HepG2 (cell line): Measurements from ENCODE around the gene AGAP1. TPM values are rescaled to one million over a fixed set of nuclear protein-coding genes. Genes with fewer than 3 reads are reported as not detected.

Source experiments
- ATAC-seq: fragments of 200-7000 bp; cut with Tn5 transposase; 3 replicates; pipeline ENCODE4 v1.9.1; 2020; ENCODE audit warnings: mild to moderate bottlenecking, moderate library complexity
- BruUV-seq: library from RNA; stranded (reverse); fragments of 400-500 nt; replicated peaks from 2 replicates; lab custom pipeline; 2021; lab: Mats Ljungman, UMichigan
- CTCF ChIA-PET: fragments of 300-600 bp; formaldehyde crosslinking; extraction: SDS; loops from one replicate; lab custom pipeline; 2021; ENCODE audit warnings: low total read pairs, inconsistent platforms, low intra/inter-chr PET ratio; lab: Yijun Ruan, JAX
- POLR2A ChIA-PET: fragments of 350-600 bp; sonication (Branson Sonifier 250); formaldehyde crosslinking; loops from one replicate; lab custom pipeline; 2020; ENCODE audit warnings: antibody characterized with exemption, inconsistent platforms; lab: Yijun Ruan, JAX
- DNase-seq: peaks from one replicate; pipeline ENCODE4 v3.0.0-alpha.2; 2015; ENCODE audit warnings: low spot score
- FAIRE-seq: peaks from 3 replicates; lab custom pipeline; 2011; peaks lifted over from hg19 to GRCh38; lab: Jason Lieb, UNC
- H2AFZ ChIP-seq: one replicate; pipeline ENCODE4 v1.6.1; 2011; ENCODE audit warnings: low read length, inconsistent platforms
- H3K27ac ChIP-seq: fragments of 300-600 bp; 3 replicates; pipeline ENCODE4 v1.8.0; 2011; ENCODE audit warnings: mixed run types, mild to moderate bottlenecking, mixed read lengths, low read length, inconsistent platforms; ENCODE audit not compliant: insufficient read depth; ENCODE audit errors: extremely low read length
- H3K27me3 ChIP-seq, 2 experiments: fragments of 200-600 bp in 1 of 2; 2 replicates in 1 of 2; 3 replicates in 1 of 2; pipeline versions ENCODE4 v1.6.0 to v1.8.0; 2011; ENCODE audit warnings: low read length in 2 of 2, mild to moderate bottlenecking in 2 of 2, moderate library complexity in 2 of 2, inconsistent platforms in 1 of 2; ENCODE audit not compliant: insufficient read depth in 2 of 2, control insufficient read depth in 1 of 2
- H3K36me3 ChIP-seq, 2 experiments: fragments of 200-600 bp in 1 of 2; replicated peaks in 1 of 2; 2 replicates in 1 of 2; 3 replicates in 1 of 2; pipeline versions ENCODE4 v1.5.1 to v1.8.0; 2011; ENCODE audit warnings: low read length in 2 of 2, inconsistent platforms in 1 of 2; ENCODE audit not compliant: insufficient read depth in 2 of 2, control insufficient read depth in 1 of 2
- H3K4me1 ChIP-seq: 2 replicates; pipeline ENCODE4 v1.5.1; 2012; ENCODE audit warnings: low read length, inconsistent platforms; ENCODE audit not compliant: insufficient read depth
- H3K4me2 ChIP-seq: 2 replicates; pipeline ENCODE4 v1.6.0; 2011; ENCODE audit warnings: low read depth, low read length, inconsistent platforms
- H3K4me3 ChIP-seq, 3 experiments: fragments of 200-600 bp in 1 of 3; sonication (generic), shearing (Covaris generic) in 1 of 3; replicated peaks in 1 of 3; 2 replicates each; pipeline ENCODE4 v1.5.1; 2011 to 2016; ENCODE audit warnings: low read length in 3 of 3, inconsistent platforms in 2 of 3, low read depth in 2 of 3, mild to moderate bottlenecking in 2 of 3, control low read depth in 1 of 3, mixed read lengths in 1 of 3; ENCODE audit not compliant: insufficient read depth in 1 of 3
- H3K79me2 ChIP-seq: one replicate; pipeline ENCODE4 v1.6.1; 2011; ENCODE audit warnings: low read length, inconsistent platforms; ENCODE audit not compliant: insufficient read depth
- H3K9ac ChIP-seq: 2 replicates; pipeline ENCODE4 v1.6.0; 2011; ENCODE audit warnings: mild to moderate bottlenecking, low read depth, low read length, inconsistent platforms; ENCODE audit not compliant: insufficient read depth
- H3K9me3 ChIP-seq: 2 replicates; pipeline ENCODE4 v1.5.1; 2012; ENCODE audit warnings: mild to moderate bottlenecking, low read length
- H4K20me1 ChIP-seq: 2 replicates; pipeline ENCODE4 v1.6.0; 2011; ENCODE audit warnings: inconsistent platforms, mild to moderate bottlenecking, low read length, moderate library complexity; ENCODE audit not compliant: insufficient read depth
- KMT2B ChIP-seq: IDR thresholded peaks from 2 replicates; pipeline ENCODE4 v1.6.1; 2016; ENCODE audit warnings: missing genetic modification reagents, missing compliant biosample characterization
- MAFF ChIP-seq: IDR thresholded peaks from 2 replicates; pipeline ENCODE4 v1.6.1; 2011; ENCODE audit warnings: low read depth, low read length, improper control_type of control experiment
- MAFK ChIP-seq, 2 experiments: IDR thresholded peaks in 1 of 2; conservative IDR thresholded peaks in 1 of 2; 2 replicates each; pipeline ENCODE4 v1.6.1; 2011; ENCODE audit warnings: improper control_type of control experiment in 2 of 2, low read length in 2 of 2
- SOX13 ChIP-seq, 3 experiments: fragments of 450-650 bp in 1 of 3; sonication (generic) in 1 of 3; formaldehyde crosslinking in 1 of 3; IDR thresholded peaks in 2 of 3; conservative IDR thresholded peaks in 1 of 3; 2 replicates each; pipeline versions ENCODE4 v1.5.0 to v1.6.1; 2016 to 2020; ENCODE audit warnings: antibody characterized with exemption in 1 of 3, mild to moderate bottlenecking in 1 of 3, missing compliant biosample characterization in 1 of 3, missing genetic modification reagents in 1 of 3, moderate library complexity in 1 of 3
- ZNF124 ChIP-seq: sonication (generic); formaldehyde crosslinking; IDR thresholded peaks from 2 replicates; pipeline ENCODE4 v1.4.0; 2020; ENCODE audit warnings: missing genetic modification reagents
- ZNF383 ChIP-seq: sonication (generic); formaldehyde crosslinking; IDR thresholded peaks from 2 replicates; pipeline ENCODE4 v1.4.0; 2020; ENCODE audit warnings: missing genetic modification reagents, mild to moderate bottlenecking, borderline replicate concordance
- ZSCAN29 ChIP-seq: sonication (generic); formaldehyde crosslinking; conservative IDR thresholded peaks from 2 replicates; pipeline ENCODE4 v1.4.0; 2020; ENCODE audit warnings: mild to moderate bottlenecking, missing genetic modification reagents
- WGBS: methylation state at CpG from one replicate; pipeline ENCODE4 v1.1.6; 2017; ENCODE audit warnings: low lambda C conversion rate; 5-methylcytosine and 5-hydroxymethylcytosine counted together
- in situ Hi-C: cut with HindIII; loops from 2 replicates; pipeline ENCODE4 v1.10.0; 2017; ENCODE audit warnings: low pct_unique_long_range_greater_than_20kb; ENCODE audit not compliant: extremely low pct_ligation_motif_present
- intact Hi-C: fragments of 100-400 bp; cut with micrococcal nuclease; formaldehyde crosslinking; loops from one replicate; pipeline ENCODE4 v1.10.0; 2022; ENCODE audit not compliant: unreplicated experiment
- polyA plus RNA-seq, 8 experiments: library from polyadenylated mRNA; depleted of rRNA in 3 of 8; stranded (reverse) in 7 of 8; unstranded in 1 of 8; fragments of >200 nt; fragmentation: Illumina TruSeq in 4 of 8; extraction: Trizol in 4 of 8; gene quantifications; 2 replicates each; pipeline versions ENCODE4 v1.2.1 to v1.2.3, GENCODE V29; 2011 to 2016; ENCODE audit warnings: low read depth in 4 of 8, missing spikeins in 1 of 8, mixed read lengths in 1 of 8; ENCODE audit not compliant: insufficient read depth in 1 of 8
- total RNA-seq, 5 experiments: library from RNA; depleted of rRNA; stranded (reverse); fragments of >200 nt; fragmentation: Illumina TruSeq; extraction: Trizol; gene quantifications; 2 replicates each; pipeline ENCODE4 v1.2.3, GENCODE V29; 2016; ENCODE audit warnings: low read depth in 1 of 5
- TF ChIP-seq, protein P1 (sequence below): sonication (generic); formaldehyde crosslinking; IDR thresholded peaks from 2 replicates; pipeline ENCODE4 v1.5.0; 2020; ENCODE audit warnings: mild to moderate bottlenecking, missing genetic modification reagents
- TF ChIP-seq, protein P2 (sequence below): sonication (generic); formaldehyde crosslinking; IDR thresholded peaks from 2 replicates; pipeline ENCODE4 v1.5.0; 2020; ENCODE audit warnings: mild to moderate bottlenecking, missing genetic modification reagents

The AGAP1 gene
- total and polyA plus RNA-seq, 2 of the 13 experiments (the other 11 are each of a cell fraction or from before 2014, with no cell fraction given): 21.2 to 32.7 TPM

DNA sequence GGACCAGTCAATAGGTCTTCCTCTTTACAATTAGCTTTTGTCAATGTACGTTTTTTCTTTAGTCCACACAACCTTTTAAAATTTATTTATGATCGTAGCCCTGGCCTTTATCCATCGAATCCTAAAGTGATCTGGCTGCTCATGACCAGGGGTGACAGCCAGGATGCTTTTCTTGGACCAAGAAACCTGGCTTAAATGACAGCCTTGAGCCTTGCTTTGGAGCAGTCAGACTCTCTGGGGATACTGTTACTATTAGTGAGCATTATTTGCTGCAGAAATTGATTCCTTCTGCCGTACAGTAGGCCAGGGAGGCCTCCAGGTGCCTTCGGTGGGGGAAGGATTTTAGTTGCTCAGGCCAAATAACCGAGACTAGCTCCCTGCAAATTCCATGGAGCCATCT is 70.2 kb downstream of the AGAP1 start (continued):
- TF ChIP-seq, protein P1, sequence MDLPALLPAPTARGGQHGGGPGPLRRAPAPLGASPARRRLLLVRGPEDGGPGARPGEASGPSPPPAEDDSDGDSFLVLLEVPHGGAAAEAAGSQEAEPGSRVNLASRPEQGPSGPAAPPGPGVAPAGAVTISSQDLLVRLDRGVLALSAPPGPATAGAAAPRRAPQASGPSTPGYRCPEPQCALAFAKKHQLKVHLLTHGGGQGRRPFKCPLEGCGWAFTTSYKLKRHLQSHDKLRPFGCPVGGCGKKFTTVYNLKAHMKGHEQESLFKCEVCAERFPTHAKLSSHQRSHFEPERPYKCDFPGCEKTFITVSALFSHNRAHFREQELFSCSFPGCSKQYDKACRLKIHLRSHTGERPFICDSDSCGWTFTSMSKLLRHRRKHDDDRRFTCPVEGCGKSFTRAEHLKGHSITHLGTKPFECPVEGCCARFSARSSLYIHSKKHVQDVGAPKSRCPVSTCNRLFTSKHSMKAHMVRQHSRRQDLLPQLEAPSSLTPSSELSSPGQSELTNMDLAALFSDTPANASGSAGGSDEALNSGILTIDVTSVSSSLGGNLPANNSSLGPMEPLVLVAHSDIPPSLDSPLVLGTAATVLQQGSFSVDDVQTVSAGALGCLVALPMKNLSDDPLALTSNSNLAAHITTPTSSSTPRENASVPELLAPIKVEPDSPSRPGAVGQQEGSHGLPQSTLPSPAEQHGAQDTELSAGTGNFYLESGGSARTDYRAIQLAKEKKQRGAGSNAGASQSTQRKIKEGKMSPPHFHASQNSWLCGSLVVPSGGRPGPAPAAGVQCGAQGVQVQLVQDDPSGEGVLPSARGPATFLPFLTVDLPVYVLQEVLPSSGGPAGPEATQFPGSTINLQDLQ (CRISPR knock-in tag): no peak
- TF ChIP-seq, protein P2, sequence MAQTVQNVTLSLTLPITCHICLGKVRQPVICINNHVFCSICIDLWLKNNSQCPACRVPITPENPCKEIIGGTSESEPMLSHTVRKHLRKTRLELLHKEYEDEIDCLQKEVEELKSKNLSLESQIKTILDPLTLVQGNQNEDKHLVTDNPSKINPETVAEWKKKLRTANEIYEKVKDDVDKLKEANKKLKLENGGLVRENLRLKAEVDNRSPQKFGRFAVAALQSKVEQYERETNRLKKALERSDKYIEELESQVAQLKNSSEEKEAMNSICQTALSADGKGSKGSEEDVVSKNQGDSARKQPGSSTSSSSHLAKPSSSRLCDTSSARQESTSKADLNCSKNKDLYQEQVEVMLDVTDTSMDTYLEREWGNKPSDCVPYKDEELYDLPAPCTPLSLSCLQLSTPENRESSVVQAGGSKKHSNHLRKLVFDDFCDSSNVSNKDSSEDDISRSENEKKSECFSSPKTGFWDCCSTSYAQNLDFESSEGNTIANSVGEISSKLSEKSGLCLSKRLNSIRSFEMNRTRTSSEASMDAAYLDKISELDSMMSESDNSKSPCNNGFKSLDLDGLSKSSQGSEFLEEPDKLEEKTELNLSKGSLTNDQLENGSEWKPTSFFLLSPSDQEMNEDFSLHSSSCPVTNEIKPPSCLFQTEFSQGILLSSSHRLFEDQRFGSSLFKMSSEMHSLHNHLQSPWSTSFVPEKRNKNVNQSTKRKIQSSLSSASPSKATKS (CRISPR knock-in tag): no peak
- TF ChIP-seq ZNF124 (CRISPR knock-in tag) (no peak), ZNF383 (CRISPR knock-in tag) (no peak), ZSCAN29 (CRISPR knock-in tag) (no peak), KMT2B (CRISPR knock-in tag) (no peak), MAFK (conservative IDR thresholded peaks at IDR 0.05 in 1 of 2, IDR thresholded peaks at IDR 0.05 in 1 of 2; ENCODE audit: low read length in 2 of 2) (no peak)

DNA sequence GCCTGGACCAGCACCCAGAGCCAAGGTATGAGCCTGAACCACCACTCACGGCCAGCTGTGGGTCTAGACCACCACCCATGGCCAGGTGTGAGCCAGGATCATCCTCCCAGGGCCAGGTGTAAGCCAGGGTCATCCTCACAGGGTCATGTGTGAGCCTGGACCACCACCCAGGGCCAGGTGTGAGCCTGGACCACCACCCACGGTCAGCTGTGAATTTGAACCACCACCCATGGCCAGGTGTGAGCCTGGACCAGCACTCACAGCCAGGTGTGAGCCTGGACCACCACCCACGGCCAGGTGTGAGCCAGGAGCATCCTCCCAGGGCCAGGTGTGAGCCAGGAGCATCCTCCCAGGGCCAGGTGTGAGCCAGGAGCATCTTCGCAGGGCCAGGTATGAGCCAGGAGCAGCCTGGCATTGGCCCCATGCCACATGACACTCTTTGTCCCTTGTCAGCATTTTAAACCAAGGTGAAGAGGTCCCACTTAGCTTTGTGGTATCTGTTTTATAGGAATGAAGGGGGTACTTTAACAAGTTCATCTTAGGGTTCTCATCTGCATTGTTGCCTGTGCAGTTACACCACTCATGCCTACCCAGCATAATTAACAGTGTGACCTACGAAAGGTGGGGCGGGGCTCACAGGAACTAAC is 71.2 kb downstream of the AGAP1 start:
- H3K9ac ChIP-seq: no peak overlapping the region
- no peak overlapping the region for H3K4me2 ChIP-seq
- in situ Hi-C loops: no loop called here
- peaks cover 33% of the 10 kb centered on the region for H3K4me1 ChIP-seq
- BruUV-seq: no TSS peak
- DNase-seq (no peak), ATAC-seq (no peak), FAIRE-seq (no peak)
- intact Hi-C loops: no loop called here
- no peak overlapping the region for H3K27ac ChIP-seq
- H3K4me3 ChIP-seq: no peak overlapping the region
- H2AFZ ChIP-seq: no peak overlapping the region
- ChIA-PET CTCF (no interaction called here), POLR2A (no interaction called here)
- no peaks in the 10 kb centered on the region for H3K27me3 ChIP-seq
- H3K79me2 ChIP-seq: peaks cover 77% of the 10 kb centered on the region
- H3K36me3 ChIP-seq: peaks cover 0 to 6% of the 10 kb centered on the region in 2 experiments; a peak in 2 of 5 replicates
- peaks cover 11% of the 10 kb centered on the region for H3K9me3 ChIP-seq
- TF ChIP-seq MAFK (conservative IDR thresholded peaks at IDR 0.05 in 1 of 2, IDR thresholded peaks at IDR 0.05 in 1 of 2; ENCODE audit: low read length in 2 of 2) (peak; percentile 72 to 74), MAFF (peak; percentile 60), SOX13 (IDR thresholded peaks at IDR 0.05) (no peak), SOX13 (CRISPR knock-in tag; conservative IDR thresholded peaks at IDR 0.05 in 1 of 2, IDR thresholded peaks at IDR 0.05 in 1 of 2) (no peak)
- 90% methylated on average over 4 of the region's 6 CpGs for WGBS
- peaks cover 31% of the 10 kb centered on the region for H4K20me1 ChIP-seq
